ENCODE results near the gene CHD9.

- TF ChIP-seq CTCF (IDR thresholded peaks at IDR 0.05) (no peak), EZH2phosphoT487 (IDR thresholded peaks at IDR 0.05) (no peak), EZH2 (IDR thresholded peaks at IDR 0.05) (no peak)
Measured at GRCh38 chr16:53082509-53082908, 27.7 kb downstream of the CHD9 start.
